ENCODE results near the gene FXYD4. TPM values are rescaled to one million over a fixed set of nuclear protein-coding genes. Genes with fewer than 3 reads are reported as not detected.

The FXYD4 gene
- total and polyA plus RNA-seq, 2 experiments from 2014 or later = not detected

DNA sequence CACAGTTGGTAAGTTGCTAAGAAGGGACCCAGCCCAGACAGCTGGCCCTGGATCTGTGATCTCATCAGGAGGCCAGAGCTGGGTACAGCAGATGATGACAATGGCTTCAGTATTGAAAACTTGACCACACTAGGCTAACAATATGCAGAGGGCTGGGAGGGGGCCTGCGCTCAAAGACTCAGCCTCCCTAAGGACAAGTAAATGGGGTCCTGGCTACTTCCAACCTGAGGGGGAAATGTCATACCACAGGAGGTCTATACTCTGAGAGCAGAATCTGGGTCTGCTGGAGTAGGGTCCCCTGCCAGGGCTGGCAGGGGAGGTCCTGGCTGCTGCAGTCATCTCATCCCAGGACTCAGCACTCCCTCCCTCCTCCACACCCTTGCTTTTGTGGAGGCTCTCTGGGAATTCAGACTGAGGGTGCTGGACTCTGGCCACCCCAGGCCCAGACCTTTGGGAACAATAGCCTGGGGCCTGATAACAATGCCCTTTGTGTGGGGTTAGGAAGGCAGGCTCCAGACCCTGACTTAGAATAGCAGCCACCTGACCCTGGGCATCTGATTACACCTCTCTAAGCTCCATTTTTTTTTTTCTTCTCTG is 1.4 kb downstream of the FXYD4 start:
- TF ChIP-seq EZH2phosphoT487 (IDR thresholded peaks at IDR 0.05; ENCODE audit: insufficient read depth, low read depth) (no peak), EZH2 (IDR thresholded peaks at IDR 0.05; ENCODE audit: insufficient read depth, poor library complexity, severe bottlenecking) (no peak)
- Histone ChIP-seq H3K9ac (no peak overlapping the region), H3K9me3 (ENCODE audit: low read depth) (no peaks in the 10 kb centered on the region), H3K27ac (no peak overlapping the region), H4K20me1 (ENCODE audit: insufficient read depth) (no peaks in the 10 kb centered on the region), H3K4me1 (ENCODE audit: insufficient read depth) (no peaks in the 10 kb centered on the region), H2AFZ (no peak overlapping the region), H3F3A (ENCODE audit: insufficient read depth) (no peaks in the 10 kb centered on the region), H3K9me2 (ENCODE audit: insufficient read depth) (no peaks in the 10 kb centered on the region), H3K4me2 (ENCODE audit: unreplicated experiment) (no peak overlapping the region), H3K36me3 (ENCODE audit: low read depth) (no peaks in the 10 kb centered on the region), H3K79me2 (ENCODE audit: insufficient read depth) (no peaks in the 10 kb centered on the region), H3K4me3 (no peak overlapping the region), H3K27me3 (replicated peaks; ENCODE audit: insufficient read depth) (no peaks in the 10 kb centered on the region)
- in situ Hi-C loops (cut with MboI) = no loop called here
- 100% methylated on average over 1 of the region's 1 CpG for WGBS, 2 experiments (ENCODE audit: low coverage in 1 of 2, low lambda C conversion rate in 2 of 2, missing lambda C conversion rate in 2 of 2)
- DNase-seq = no peak

DNA sequence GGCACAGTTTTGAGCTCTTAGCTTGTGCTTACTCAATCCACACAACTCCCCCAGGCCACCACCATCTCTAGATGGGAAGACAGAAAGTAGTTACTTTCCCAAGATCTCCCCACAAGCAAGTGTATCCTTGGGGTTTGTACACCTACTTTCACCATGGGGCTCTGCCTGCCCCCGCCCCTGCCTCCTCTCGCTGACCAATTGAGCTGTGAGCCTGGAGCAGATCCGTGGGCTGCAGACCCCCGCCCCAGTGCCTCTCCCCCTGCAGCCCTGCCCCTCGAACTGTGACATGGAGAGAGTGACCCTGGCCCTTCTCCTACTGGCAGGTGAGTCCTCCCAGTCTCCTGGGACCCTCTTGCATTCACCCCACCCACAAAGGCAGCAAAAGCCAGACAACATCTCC is 2.0 kb downstream of the FXYD4 start:
- no peaks in the 10 kb centered on the region for H4K20me1 ChIP-seq (ENCODE audit: insufficient read depth)
- TF ChIP-seq EZH2 (IDR thresholded peaks at IDR 0.05; ENCODE audit: insufficient read depth, poor library complexity, severe bottlenecking) (no peak), EZH2phosphoT487 (IDR thresholded peaks at IDR 0.05; ENCODE audit: insufficient read depth, low read depth) (no peak)
- no peak overlapping the region for H3K9ac ChIP-seq
- no peak overlapping the region for H3K27ac ChIP-seq
- no peak overlapping the region for H2AFZ ChIP-seq
- DNase-seq = no peak
- no peak overlapping the region for H3K4me2 ChIP-seq (ENCODE audit: unreplicated experiment)
- no peaks in the 10 kb centered on the region for H3K9me3 ChIP-seq (ENCODE audit: low read depth)
- no peaks in the 10 kb centered on the region for H3K9me2 ChIP-seq (ENCODE audit: insufficient read depth)
- H3K4me3 ChIP-seq = no peak overlapping the region
- WGBS, 2 experiments (ENCODE audit: low coverage in 1 of 2, low lambda C conversion rate in 2 of 2, missing lambda C conversion rate in 2 of 2) = 21 to 30% methylated on average over 2 to 5 of the region's 5 CpGs
- no peaks in the 10 kb centered on the region for H3K27me3 ChIP-seq (replicated peaks; ENCODE audit: insufficient read depth)
- no peaks in the 10 kb centered on the region for H3K4me1 ChIP-seq (ENCODE audit: insufficient read depth)
- H3F3A ChIP-seq (ENCODE audit: insufficient read depth) = no peaks in the 10 kb centered on the region
- in situ Hi-C loops (cut with MboI) = no loop called here
- no peaks in the 10 kb centered on the region for H3K79me2 ChIP-seq (ENCODE audit: insufficient read depth)
- H3K36me3 ChIP-seq (ENCODE audit: low read depth) = no peaks in the 10 kb centered on the region

DNA sequence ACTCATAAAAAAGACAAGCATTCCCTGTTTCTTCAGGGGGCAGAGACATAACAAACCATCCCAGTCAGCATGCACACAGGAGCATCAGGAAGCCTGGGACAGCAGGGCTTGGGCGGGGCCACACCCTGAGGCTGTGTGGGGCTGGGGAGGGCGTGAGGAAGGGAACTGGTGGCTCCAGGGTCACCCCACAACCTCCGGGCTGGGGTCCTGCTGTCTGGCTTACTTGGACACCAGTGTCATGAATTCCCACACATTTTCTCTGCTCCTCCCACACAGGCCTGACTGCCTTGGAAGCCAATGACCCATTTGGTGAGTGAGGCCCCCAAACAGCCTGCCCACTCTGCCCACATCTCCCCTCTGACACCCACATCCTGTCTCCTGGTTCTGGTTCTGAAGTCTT is 2.8 kb downstream of the FXYD4 start:
- Histone ChIP-seq H3K9ac (no peak overlapping the region), H3K4me3 (no peak overlapping the region), H3K36me3 (ENCODE audit: low read depth) (no peaks in the 10 kb centered on the region), H3K27ac (no peak overlapping the region), H4K20me1 (ENCODE audit: insufficient read depth) (no peaks in the 10 kb centered on the region), H3K4me2 (ENCODE audit: unreplicated experiment) (no peak overlapping the region), H3K27me3 (replicated peaks; ENCODE audit: insufficient read depth) (no peaks in the 10 kb centered on the region), H3K79me2 (ENCODE audit: insufficient read depth) (no peaks in the 10 kb centered on the region), H3K9me3 (ENCODE audit: low read depth) (no peaks in the 10 kb centered on the region), H2AFZ (no peak overlapping the region), H3K9me2 (ENCODE audit: insufficient read depth) (no peaks in the 10 kb centered on the region), H3K4me1 (ENCODE audit: insufficient read depth) (no peaks in the 10 kb centered on the region), H3F3A (ENCODE audit: insufficient read depth) (no peaks in the 10 kb centered on the region)
- in situ Hi-C loops (cut with MboI) = no loop called here
- no peak for DNase-seq
- WGBS, 2 experiments (ENCODE audit: low coverage in 1 of 2, low lambda C conversion rate in 2 of 2, missing lambda C conversion rate in 2 of 2) = 73% methylated on average over 3 of the region's 3 CpGs; no CpG with 5 or more reads in 1 of the 2 experiments
- TF ChIP-seq EZH2 (IDR thresholded peaks at IDR 0.05; ENCODE audit: insufficient read depth, poor library complexity, severe bottlenecking) (no peak), EZH2phosphoT487 (IDR thresholded peaks at IDR 0.05; ENCODE audit: insufficient read depth, low read depth) (no peak)

DNA sequence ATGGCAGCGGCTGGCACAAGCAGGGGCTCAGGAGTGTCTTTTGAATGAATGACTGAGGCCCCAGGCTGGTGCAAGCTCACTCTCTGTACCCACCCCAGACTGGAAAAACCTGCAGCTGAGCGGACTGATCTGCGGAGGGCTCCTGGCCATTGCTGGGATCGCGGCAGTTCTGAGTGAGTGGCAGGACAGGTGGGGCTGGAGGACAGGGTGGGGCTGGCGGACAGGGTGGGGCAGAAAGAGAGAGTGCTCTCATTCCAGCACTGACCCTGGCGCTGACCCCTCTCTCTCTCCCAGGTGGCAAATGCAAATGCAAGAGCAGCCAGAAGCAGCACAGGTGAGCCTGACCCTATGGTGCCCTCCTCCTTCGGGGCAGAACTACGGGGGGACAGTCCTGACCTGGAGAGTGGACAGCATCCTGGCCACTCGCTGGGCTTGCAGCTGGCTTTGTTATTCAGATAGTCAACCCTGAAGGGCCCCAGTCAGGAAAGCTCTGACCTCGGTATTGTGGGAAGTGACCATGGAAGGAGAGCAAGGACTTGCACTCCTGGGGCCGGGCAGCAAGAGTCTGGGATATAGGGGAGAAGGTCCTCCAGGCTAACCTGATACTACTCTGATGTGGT is 4.1 kb downstream of the FXYD4 start:
- no peaks in the 10 kb centered on the region for H3K4me1 ChIP-seq (ENCODE audit: insufficient read depth)
- in situ Hi-C loops (cut with MboI) = no loop called here

More for the DNA sequence above, 4.1 kb downstream of the FXYD4 start:
- Histone ChIP-seq H4K20me1 (ENCODE audit: insufficient read depth) (no peaks in the 10 kb centered on the region), H3K4me3 (no peak overlapping the region), H3K27ac (no peak overlapping the region), H3F3A (ENCODE audit: insufficient read depth) (no peaks in the 10 kb centered on the region), H3K9ac (no peak overlapping the region), H3K27me3 (replicated peaks; ENCODE audit: insufficient read depth) (no peaks in the 10 kb centered on the region), H3K9me3 (ENCODE audit: low read depth) (no peaks in the 10 kb centered on the region), H3K79me2 (ENCODE audit: insufficient read depth) (no peaks in the 10 kb centered on the region), H3K4me2 (ENCODE audit: unreplicated experiment) (no peak overlapping the region), H2AFZ (no peak overlapping the region), H3K36me3 (ENCODE audit: low read depth) (no peaks in the 10 kb centered on the region), H3K9me2 (ENCODE audit: insufficient read depth) (no peaks in the 10 kb centered on the region)
- TF ChIP-seq EZH2phosphoT487 (IDR thresholded peaks at IDR 0.05; ENCODE audit: insufficient read depth, low read depth) = no peak
- TF ChIP-seq EZH2 (IDR thresholded peaks at IDR 0.05; ENCODE audit: insufficient read depth, poor library complexity, severe bottlenecking) = no peak
- 76 to 79% methylated on average over 11 to 12 of the region's 12 CpGs for WGBS, 2 experiments (ENCODE audit: low coverage in 1 of 2, low lambda C conversion rate in 2 of 2, missing lambda C conversion rate in 2 of 2)
- DNase-seq = no peak

All from GM23248 (cell line).